H1 (cell line): Measurements from ENCODE around the gene PACSIN1. TPM values are rescaled to one million over a fixed set of nuclear protein-coding genes. Genes with fewer than 3 reads are reported as not detected.

Source experiments
- CTCF ChIA-PET: fragments of 300-600 bp; sonication (Branson Sonifier 250); formaldehyde crosslinking; loops from one replicate; lab custom pipeline; 2021; ENCODE audit not compliant: partially characterized antibody; lab: Charles Lee
- POLR2A ChIA-PET: fragments of 300-600 bp; sonication (Branson Sonifier 250); formaldehyde crosslinking; loops from one replicate; lab custom pipeline; 2021; ENCODE audit warnings: inconsistent platforms; ENCODE audit not compliant: partially characterized antibody; lab: Charles Lee
- DNase-seq, 2 experiments: peaks; one replicate each; pipeline versions ENCODE4 v3.0.0 to v3.0.0-alpha.2; 2010 to 2022; ENCODE audit warnings: low spot score in 2 of 2, low read depth in 1 of 2, mixed read lengths in 1 of 2
- FAIRE-seq: peaks from 2 replicates; lab custom pipeline; 2011; peaks lifted over from hg19 to GRCh38; lab: Jason Lieb, UNC
- H2AFZ ChIP-seq: 2 replicates; pipeline ENCODE4 v1.8.1; 2012; ENCODE audit warnings: low read length, inconsistent platforms
- H2AK5ac ChIP-seq: 2 replicates; pipeline ENCODE4 v1.6.1; 2013; ENCODE audit warnings: low read depth, low read length
- H2BK120ac ChIP-seq: replicated peaks from 2 replicates; pipeline ENCODE3; 2013; ENCODE audit warnings: low read depth, low read length, inconsistent platforms
- H2BK12ac ChIP-seq: 2 replicates; pipeline ENCODE4 v1.6.1; 2013; ENCODE audit warnings: low read depth, low read length
- H2BK15ac ChIP-seq: 2 replicates; pipeline ENCODE4 v1.6.1; 2013; ENCODE audit warnings: low read length
- H2BK20ac ChIP-seq: 2 replicates; pipeline ENCODE4 v1.6.1; 2013; ENCODE audit warnings: low read length
- H2BK5ac ChIP-seq: 2 replicates; pipeline ENCODE4 v1.6.1; 2013; ENCODE audit warnings: low read depth, low read length
- H3K14ac ChIP-seq: 2 replicates; pipeline ENCODE4 v1.6.1; 2013; ENCODE audit warnings: inconsistent platforms; ENCODE audit not compliant: insufficient read length
- H3K18ac ChIP-seq: 2 replicates; pipeline ENCODE4 v1.6.1; 2013; ENCODE audit warnings: low read length; ENCODE audit errors: extremely low read depth
- H3K23ac ChIP-seq: 2 replicates; pipeline ENCODE4 v1.6.1; 2013; ENCODE audit warnings: inconsistent platforms; ENCODE audit not compliant: insufficient read length
- H3K23me2 ChIP-seq: 2 replicates; pipeline ENCODE4 v1.6.1; 2013; ENCODE audit warnings: low read depth, low read length
- H3K27ac ChIP-seq: 2 replicates; pipeline ENCODE4 v1.6.1; 2011; ENCODE audit warnings: low read depth, low read length, inconsistent platforms
- H3K27me3 ChIP-seq, 4 experiments: replicated peaks in 1 of 4; 1 replicate in 1 of 4; 2 replicates in 3 of 4; pipeline versions ENCODE4 v1.6.1 to v1.8.1; 2011 to 2013; ENCODE audit warnings: low read length in 3 of 4, mild to moderate bottlenecking in 3 of 4, inconsistent platforms in 2 of 4, mixed read lengths in 2 of 4, moderate library complexity in 1 of 4; ENCODE audit not compliant: control insufficient read depth in 3 of 4, insufficient read depth in 3 of 4; ENCODE audit errors: extremely low read depth in 1 of 4
- H3K36me3 ChIP-seq, 4 experiments: 2 replicates each; pipeline versions ENCODE4 v1.6.1 to v1.8.1; 2011 to 2013; ENCODE audit warnings: mild to moderate bottlenecking in 4 of 4, low read length in 3 of 4, moderate library complexity in 2 of 4, control low read depth in 1 of 4, inconsistent platforms in 1 of 4; ENCODE audit not compliant: insufficient read depth in 4 of 4, control insufficient read depth in 2 of 4
- H3K4ac ChIP-seq: replicated peaks from 2 replicates; pipeline ENCODE3; 2013; ENCODE audit warnings: low read length, low read depth, mixed read lengths, inconsistent platforms; ENCODE audit not compliant: insufficient read length
- H3K4me1 ChIP-seq, 4 experiments: replicated peaks in 1 of 4; 1 replicate in 1 of 4; 2 replicates in 3 of 4; pipeline versions ENCODE4 v1.6.1 to v1.8.1; 2011 to 2013; ENCODE audit warnings: low read length in 3 of 4, inconsistent platforms in 2 of 4, mixed read lengths in 1 of 4; ENCODE audit not compliant: insufficient read depth in 4 of 4, control insufficient read depth in 3 of 4
- H3K4me2 ChIP-seq, 2 experiments: 2 replicates each; pipeline versions ENCODE4 v1.6.1 to v1.8.1; 2011 to 2013; ENCODE audit warnings: low read depth in 2 of 2, low read length in 2 of 2, control low read depth in 1 of 2, inconsistent platforms in 1 of 2, mild to moderate bottlenecking in 1 of 2; ENCODE audit not compliant: insufficient read depth in 1 of 2
- H3K4me3 ChIP-seq, 4 experiments: fragments of 200-600, 300-600 bp in 1 of 4; sonication (generic), shearing (Covaris generic), sonication (Bioruptor Twin) in 1 of 4; 2 replicates each; pipeline versions ENCODE4 v1.5.1 to v1.8.1; 2011 to 2016; ENCODE audit warnings: low read length in 4 of 4, low read depth in 3 of 4, control low read depth in 2 of 4, inconsistent platforms in 2 of 4, mild to moderate bottlenecking in 2 of 4, mixed read lengths in 1 of 4, moderate library complexity in 1 of 4; ENCODE audit not compliant: insufficient read depth in 2 of 4; ENCODE audit errors: extremely low read depth in 1 of 4
- H3K56ac ChIP-seq: replicated peaks from 2 replicates; pipeline ENCODE3; 2013; ENCODE audit warnings: low read depth, mild to moderate bottlenecking, mixed read lengths, low read length, inconsistent platforms; ENCODE audit not compliant: insufficient read length
- H3K79me1 ChIP-seq: 2 replicates; pipeline ENCODE4 v1.6.1; 2013; ENCODE audit warnings: low read depth, low read length, control low read depth
- H3K79me2 ChIP-seq, 2 experiments: 2 replicates each; pipeline versions ENCODE4 v1.6.1 to v1.8.1; 2012 to 2013; ENCODE audit warnings: low read length in 2 of 2, mild to moderate bottlenecking in 2 of 2, inconsistent platforms in 1 of 2; ENCODE audit not compliant: insufficient read depth in 2 of 2, control insufficient read depth in 1 of 2
- H3K9ac ChIP-seq, 4 experiments: replicated peaks in 1 of 4; 1 replicate in 1 of 4; 2 replicates in 3 of 4; pipeline versions ENCODE4 v1.6.1 to v1.8.1; 2011 to 2013; ENCODE audit warnings: low read depth in 3 of 4, low read length in 3 of 4, control low read depth in 2 of 4, mild to moderate bottlenecking in 2 of 4, moderate library complexity in 2 of 4, inconsistent platforms in 1 of 4; ENCODE audit errors: extremely low read depth in 1 of 4
- H3K9me3 ChIP-seq, 2 experiments: 2 replicates each; pipeline versions ENCODE4 v1.6.1 to v1.8.1; 2012 to 2013; ENCODE audit warnings: mild to moderate bottlenecking in 2 of 2, moderate library complexity in 2 of 2, control low read depth in 1 of 2, inconsistent platforms in 1 of 2, low read depth in 1 of 2, low read length in 1 of 2, mixed read lengths in 1 of 2; ENCODE audit not compliant: insufficient read depth in 2 of 2
- H4K20me1 ChIP-seq, 2 experiments: replicated peaks in 1 of 2; 2 replicates each; pipeline versions ENCODE3 to v1.8.1; 2011 to 2013; ENCODE audit warnings: inconsistent platforms in 2 of 2, low read length in 2 of 2, mild to moderate bottlenecking in 1 of 2; ENCODE audit not compliant: insufficient read depth in 2 of 2, control insufficient read depth in 1 of 2
- H4K5ac ChIP-seq: 2 replicates; pipeline ENCODE4 v1.6.1; 2013; ENCODE audit warnings: low read length, low read depth, mixed read lengths, inconsistent platforms; ENCODE audit not compliant: insufficient read length
- H4K8ac ChIP-seq: 2 replicates; pipeline ENCODE4 v1.8.0; 2013; ENCODE audit warnings: mild to moderate bottlenecking, moderate library complexity, low read length, inconsistent platforms; ENCODE audit not compliant: insufficient read depth; ENCODE audit errors: extremely low read depth
- H4K91ac ChIP-seq: replicated peaks from 2 replicates; pipeline ENCODE3; 2013; ENCODE audit warnings: low read length, mixed read lengths, inconsistent platforms; ENCODE audit not compliant: insufficient read length
- CBX8 ChIP-seq: fragments of 300-800, 300-1000 bp; sonication (generic); IDR thresholded peaks from 2 replicates; pipeline ENCODE4 v1.7.1; 2016; ENCODE audit warnings: low read depth, low read length, borderline replicate concordance
- FOSL1 ChIP-seq: IDR thresholded peaks from 2 replicates; pipeline ENCODE4 v1.6.1; 2011; ENCODE audit warnings: mild to moderate bottlenecking, low read depth, low read length, moderate library complexity; ENCODE audit not compliant: insufficient read depth
- KDM5A ChIP-seq: fragments of 200-600 bp; IDR thresholded peaks from 2 replicates; pipeline ENCODE4 v1.7.1; 2012; ENCODE audit warnings: mild to moderate bottlenecking, low read length, inconsistent platforms, mixed read lengths
- MAFK ChIP-seq: IDR thresholded peaks from 2 replicates; pipeline ENCODE4 v1.6.1; 2012; ENCODE audit warnings: low read depth, mild to moderate bottlenecking, improper control_type of control experiment, low read length
- PHF8 ChIP-seq: fragments of 200-600 bp; sonication (generic); conservative IDR thresholded peaks from 2 replicates; pipeline ENCODE4 v1.7.1; 2012; ENCODE audit warnings: low read depth, mild to moderate bottlenecking, inconsistent platforms, low read length, moderate library complexity
- YY1 ChIP-seq: IDR thresholded peaks from 2 replicates; pipeline ENCODE4 v1.6.1; 2011; ENCODE audit warnings: low read depth, mild to moderate bottlenecking, low read length
- WGBS, 2 experiments: shearing (Covaris generic) in 1 of 2; methylation state at CpG; one replicate each; pipeline versions ENCODE4 v1.1.6 to v1.1.7; 2013 to 2015; ENCODE audit warnings: low lambda C conversion rate in 2 of 2, mixed read lengths in 2 of 2, inconsistent platforms in 1 of 2, low coverage in 1 of 2, missing lambda C conversion rate in 1 of 2; ENCODE audit not compliant: insufficient replicate concordance in 2 of 2, insufficient coverage in 1 of 2, insufficient read length in 1 of 2; ENCODE audit errors: extremely low coverage in 1 of 2, missing lambda C conversion rate in 1 of 2; 5-methylcytosine and 5-hydroxymethylcytosine counted together
- polyA plus RNA-seq, 7 experiments: library from polyadenylated mRNA; depleted of rRNA in 3 of 7; stranded (reverse) in 5 of 7; unstranded in 2 of 7; fragments of >200 nt in 5 of 7; fragments of 200-250 nt in 2 of 7; gene quantifications; 1 replicate in 5 of 7; 2 replicates in 1 of 7; 4 replicates in 1 of 7; pipeline versions ENCODE4 v1.2.1 to v1.2.3, GENCODE V29; 2011 to 2013; ENCODE audit warnings: missing spikeins in 2 of 7, mixed read lengths in 2 of 7
- total RNA-seq: library from RNA; stranded (reverse); fragmentation: NEBNext Ultra II Directional; extraction: Animal tissue kit (Norgen Biotek cat#: 25700); gene quantifications from 2 replicates; pipeline ENCODE4 v1.2.1, GENCODE V29; 2021

PACSIN1 gene
- total and polyA plus RNA-seq, 2 of the 8 experiments (the other 6 are each of a cell fraction or from before 2014, with no cell fraction given): 5.9 to 11.1 TPM

GRCh38 chr6:34557228-34557627 is 91.4 kb downstream of the PACSIN1 start:
- H3K79me2 ChIP-seq: no peaks in the 10 kb centered on the region
- H2BK12ac ChIP-seq: no peak overlapping the region
- H4K8ac ChIP-seq: no peak overlapping the region
- H3K4me2 ChIP-seq: no peak overlapping the region
- no peak overlapping the region for H3K4me3 ChIP-seq
- H2AK5ac ChIP-seq: no peak overlapping the region
- no peak for FAIRE-seq
- no peak overlapping the region for H3K14ac ChIP-seq
- no peak overlapping the region for H3K56ac ChIP-seq
- no peak overlapping the region for H3K4ac ChIP-seq
- no peak overlapping the region for H2BK5ac ChIP-seq
- H3K36me3 ChIP-seq: no peaks in the 10 kb centered on the region
- H3K23ac ChIP-seq: no peak overlapping the region
- H3K23me2 ChIP-seq: no peaks in the 10 kb centered on the region
- TF ChIP-seq CBX8 (no peak), MAFK (no peak), PHF8 (no peak), KDM5A (no peak), FOSL1 (no peak), YY1 (no peak)
- ChIA-PET CTCF (interaction anchor here (1.1 to 6.4 kb wide), 5 partner anchors 10 to 167 kb away, joined by 5 to 35 read pairs (median 6); no protein-coding TSS in a partner anchor), POLR2A (no interaction called here)
- no peak overlapping the region for H4K91ac ChIP-seq
- H3K79me1 ChIP-seq: no peaks in the 10 kb centered on the region
- WGBS, 2 experiments: 87% methylated on average over 9 of the region's 9 CpGs; no CpG with 5 or more reads in 1 of the 2 experiments
- peaks cover 0 to 9% (median 5%) of the 10 kb centered on the region in 4 experiments; a peak in 4 of 7 replicates for H3K4me1 ChIP-seq
- H3K9me3 ChIP-seq: no peaks in the 10 kb centered on the region
- no peak overlapping the region for H4K5ac ChIP-seq
- no peak overlapping the region for H2AFZ ChIP-seq
- H2BK15ac ChIP-seq: no peak overlapping the region
- H2BK120ac ChIP-seq: no peak overlapping the region
- DNase-seq: no peak
- no peaks in the 10 kb centered on the region for H3K27me3 ChIP-seq
- H4K20me1 ChIP-seq: peaks cover 0 to 1% of the 10 kb centered on the region in 2 experiments
- H2BK20ac ChIP-seq: no peak overlapping the region
- no peak overlapping the region for H3K9ac ChIP-seq
- no peak overlapping the region for H3K27ac ChIP-seq
- H3K18ac ChIP-seq: no peak overlapping the region
